PC-9 (cell line): Measurements from ENCODE around the gene SPTBN5. TPM values are rescaled to one million over a fixed set of nuclear protein-coding genes. Genes with fewer than 3 reads are reported as not detected.

Source experiments
- BruUV-seq: library from RNA; stranded (reverse); fragments of 400-500 nt; replicated peaks from 2 replicates; lab custom pipeline; 2021; lab: Mats Ljungman, UMichigan
- CTCF ChIA-PET: fragments of 300-600 bp; sonication (Branson Sonifier 250); formaldehyde crosslinking; loops from one replicate; lab custom pipeline; 2022; ENCODE audit warnings: antibody characterized with exemption; lab: Charles Lee
- POLR2A ChIA-PET: fragments of 300-600 bp; sonication (Branson Sonifier 250); formaldehyde crosslinking; loops from one replicate; lab custom pipeline; 2022; ENCODE audit warnings: antibody characterized with exemption; ENCODE audit not compliant: unreplicated experiment; lab: Charles Lee
- DNase-seq, 2 experiments: peaks; one replicate each; pipeline versions ENCODE4 v3.0.0 to v3.0.0-alpha.2; 2015 to 2022; ENCODE audit warnings: mixed read lengths in 1 of 2
- H2AFZ ChIP-seq: fragments of 200-600 bp; sonication (generic); 2 replicates; pipeline ENCODE4 v1.8.1; 2017; ENCODE audit warnings: antibody characterized with exemption
- H3F3A ChIP-seq: fragments of 200-600 bp; sonication (generic); 2 replicates; pipeline ENCODE4 v1.8.1; 2017; ENCODE audit warnings: antibody characterized with exemption, mild to moderate bottlenecking, low read depth; ENCODE audit not compliant: insufficient read depth
- H3K27ac ChIP-seq: fragments of 200-600 bp; sonication (generic); 2 replicates; pipeline ENCODE4 v1.6.1; 2016; ENCODE audit warnings: mixed run types
- H3K27me3 ChIP-seq: fragments of 200-600 bp; sonication (generic); 2 replicates; pipeline ENCODE4 v1.6.1; 2016; ENCODE audit warnings: low read depth, mixed run types; ENCODE audit not compliant: insufficient read depth
- H3K36me3 ChIP-seq: fragments of 200-600 bp; sonication (generic); 2 replicates; pipeline ENCODE4 v1.6.1; 2016; ENCODE audit warnings: low read depth, mixed run types
- H3K4me1 ChIP-seq: fragments of 200-600 bp; sonication (generic); replicated peaks from 2 replicates; pipeline ENCODE4 v1.6.1; 2016; ENCODE audit warnings: mixed run types; ENCODE audit not compliant: insufficient read depth
- H3K4me2 ChIP-seq: fragments of 200-600 bp; sonication (generic); 2 replicates; pipeline ENCODE4 v1.6.1; 2017; ENCODE audit warnings: mixed run types
- H3K4me3 ChIP-seq: fragments of 200-600 bp; sonication (generic); 2 replicates; pipeline ENCODE4 v1.6.1; 2016; ENCODE audit warnings: mixed run types
- H3K79me2 ChIP-seq: fragments of 200-600 bp; sonication (generic); 2 replicates; pipeline ENCODE4 v1.6.1; 2017; ENCODE audit warnings: low read depth, mixed run types
- H3K9me2 ChIP-seq: fragments of 200-600 bp; sonication (generic); 2 replicates; pipeline ENCODE4 v1.8.1; 2017; ENCODE audit warnings: mild to moderate bottlenecking; ENCODE audit not compliant: insufficient read depth
- H3K9me3 ChIP-seq: fragments of 200-600 bp; sonication (generic); 2 replicates; pipeline ENCODE4 v1.8.1; 2016; ENCODE audit warnings: low read depth; ENCODE audit not compliant: insufficient read depth
- H4K20me1 ChIP-seq: fragments of 200-600 bp; sonication (generic); 2 replicates; pipeline ENCODE4 v1.8.1; 2017; ENCODE audit not compliant: insufficient read depth
- EZH2 ChIP-seq: fragments of 200-600 bp; sonication (generic); IDR thresholded peaks from 2 replicates; pipeline ENCODE4 v1.8.0; 2017; ENCODE audit warnings: antibody characterized with exemption, low read depth
- intact Hi-C: fragments of 100-400 bp; cut with micrococcal nuclease; formaldehyde crosslinking; loops from one replicate; pipeline ENCODE4 v1.10.0; 2022; ENCODE audit not compliant: unreplicated experiment
- total RNA-seq: library from RNA; stranded (reverse); gene quantifications from 2 replicates; pipeline ENCODE4 v1.2.3, GENCODE V29; 2021
- TF ChIP-seq, protein P1 (sequence below): fragments of 200-600 bp; sonication (generic); conservative IDR thresholded peaks from 2 replicates; pipeline ENCODE4 v1.6.1; 2017; ENCODE audit warnings: mixed run types, antibody characterized with exemption, mild to moderate bottlenecking, moderate library complexity

SPTBN5 gene
- total RNA-seq, 1 experiment from 2014 or later: 2.6 TPM

DNA sequence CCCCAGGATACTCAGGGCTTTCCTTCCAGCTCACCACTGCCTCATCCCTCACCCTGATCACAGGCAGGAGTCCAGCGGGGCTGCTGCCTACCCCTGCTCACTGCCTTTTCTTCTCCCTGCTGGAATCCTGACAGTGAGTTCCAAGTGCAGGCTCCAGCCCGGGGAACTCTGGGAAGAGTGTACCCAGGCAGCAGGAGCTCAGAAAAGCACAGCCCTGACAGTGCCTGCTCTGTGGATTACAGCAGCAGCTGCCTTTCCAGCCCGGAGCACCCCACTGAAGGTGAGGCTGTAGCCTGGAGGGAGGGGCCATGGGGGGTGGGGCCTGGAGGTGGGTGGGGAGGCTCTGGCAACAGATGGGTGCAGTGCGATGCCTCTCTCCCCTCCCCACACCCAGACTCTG lies 72.0 kb downstream of the SPTBN5 start:
- Histone ChIP-seq H3K9me3 (no peaks in the 10 kb centered on the region), H3K79me2 (no peaks in the 10 kb centered on the region), H3K27me3 (no peaks in the 10 kb centered on the region), H3F3A (no peaks in the 10 kb centered on the region), H3K4me1 (no peaks in the 10 kb centered on the region), H3K4me2 (no peak overlapping the region), H2AFZ (no peak overlapping the region), H3K9me2 (no peaks in the 10 kb centered on the region), H3K27ac (no peak overlapping the region), H3K4me3 (no peak overlapping the region), H3K36me3 (no peaks in the 10 kb centered on the region), H4K20me1 (no peaks in the 10 kb centered on the region)
- POLR2A ChIA-PET: no interaction called here
- intact Hi-C loops: no loop called here
- CTCF ChIA-PET: interaction anchor here (0.7 kb wide), 1 partner anchor 83 kb away, joined by 4 read pairs; no protein-coding TSS in a partner anchor
- no TSS peak for BruUV-seq
- TF ChIP-seq, protein P1, sequence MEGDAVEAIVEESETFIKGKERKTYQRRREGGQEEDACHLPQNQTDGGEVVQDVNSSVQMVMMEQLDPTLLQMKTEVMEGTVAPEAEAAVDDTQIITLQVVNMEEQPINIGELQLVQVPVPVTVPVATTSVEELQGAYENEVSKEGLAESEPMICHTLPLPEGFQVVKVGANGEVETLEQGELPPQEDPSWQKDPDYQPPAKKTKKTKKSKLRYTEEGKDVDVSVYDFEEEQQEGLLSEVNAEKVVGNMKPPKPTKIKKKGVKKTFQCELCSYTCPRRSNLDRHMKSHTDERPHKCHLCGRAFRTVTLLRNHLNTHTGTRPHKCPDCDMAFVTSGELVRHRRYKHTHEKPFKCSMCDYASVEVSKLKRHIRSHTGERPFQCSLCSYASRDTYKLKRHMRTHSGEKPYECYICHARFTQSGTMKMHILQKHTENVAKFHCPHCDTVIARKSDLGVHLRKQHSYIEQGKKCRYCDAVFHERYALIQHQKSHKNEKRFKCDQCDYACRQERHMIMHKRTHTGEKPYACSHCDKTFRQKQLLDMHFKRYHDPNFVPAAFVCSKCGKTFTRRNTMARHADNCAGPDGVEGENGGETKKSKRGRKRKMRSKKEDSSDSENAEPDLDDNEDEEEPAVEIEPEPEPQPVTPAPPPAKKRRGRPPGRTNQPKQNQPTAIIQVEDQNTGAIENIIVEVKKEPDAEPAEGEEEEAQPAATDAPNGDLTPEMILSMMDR: no peak
- TF ChIP-seq EZH2: no peak
- no peak for DNase-seq

DNA sequence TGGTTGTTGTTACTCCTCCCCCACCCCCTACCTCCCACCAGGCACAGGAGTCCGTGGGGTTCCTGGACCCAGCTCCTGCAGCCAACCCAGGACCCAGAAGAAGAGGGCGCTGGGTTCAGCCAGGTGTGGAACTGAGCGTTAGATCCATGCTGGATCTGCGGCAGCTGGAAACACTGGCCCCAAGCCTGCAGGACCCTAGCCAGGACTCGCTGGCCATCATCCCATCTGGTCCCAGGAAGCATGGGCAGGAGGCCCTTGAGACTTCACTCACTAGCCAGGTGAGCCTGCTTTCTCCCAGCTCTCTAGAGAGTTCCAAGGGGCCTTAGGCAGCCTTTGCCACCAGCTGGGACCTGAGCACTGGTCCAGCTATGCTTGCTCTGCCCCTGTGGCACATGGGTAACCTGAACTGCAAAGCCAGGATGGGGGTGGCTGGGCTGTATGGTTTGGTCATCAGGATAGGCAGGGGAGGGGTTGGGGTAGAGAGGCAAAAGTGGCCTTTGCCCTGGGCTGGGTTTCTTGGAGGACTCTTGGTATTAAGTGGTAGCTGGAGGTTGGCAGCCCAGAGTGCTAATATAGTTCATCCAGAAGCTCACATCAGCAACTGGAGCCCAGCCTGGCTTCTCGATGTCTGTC lies 72.9 kb downstream of the SPTBN5 start:
- BruUV-seq: no TSS peak
- CTCF ChIA-PET: interaction anchor here (0.7 kb wide), 1 partner anchor 84 kb away, joined by 4 read pairs; no protein-coding TSS in a partner anchor
- intact Hi-C loops: no loop called here

DNA sequence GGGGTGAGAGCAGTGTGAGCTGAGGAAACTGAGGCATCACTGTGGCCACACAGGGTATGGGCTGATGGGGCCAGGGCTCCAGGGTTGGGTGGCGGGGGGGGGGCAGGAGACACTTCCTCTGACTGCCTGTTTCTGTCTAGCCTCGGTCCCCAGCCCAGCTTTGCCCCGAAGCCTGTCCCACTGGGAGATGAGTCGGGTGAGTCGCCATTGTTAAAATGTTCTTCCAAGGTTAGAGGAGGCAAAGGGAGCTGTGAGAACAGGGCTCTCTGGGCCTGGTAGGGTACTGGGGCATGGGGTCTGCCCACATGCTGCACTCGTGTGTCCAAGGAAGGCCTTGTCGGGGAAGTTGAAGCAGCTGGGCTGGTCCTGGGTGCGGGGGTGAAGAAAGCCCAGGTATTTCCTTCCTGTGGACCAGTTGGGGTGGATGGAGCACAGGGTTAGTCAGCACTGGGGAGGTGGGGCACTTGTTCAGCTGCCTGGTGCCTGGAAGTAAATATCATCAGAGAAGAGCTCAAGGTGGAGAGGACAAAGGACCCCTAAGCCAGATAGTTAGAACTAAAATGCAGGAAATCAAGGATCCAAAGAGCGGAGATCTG lies 74.3 kb downstream of the SPTBN5 start:
- H3K4me1 ChIP-seq: no peaks in the 10 kb centered on the region
- ChIA-PET POLR2A (no interaction called here), CTCF (interaction anchor here (0.6 kb wide), 1 partner anchor 95 kb away, joined by 4 read pairs; no protein-coding TSS in a partner anchor)
- intact Hi-C loops: loop anchor here (10.0 kb wide), 1 partner anchor 265 kb away; the partner anchor contains the start of gene TYRO3
- TF ChIP-seq, protein P1: no peak
- no peak for TF ChIP-seq EZH2
- no peaks in the 10 kb centered on the region for H3F3A ChIP-seq
- no peak overlapping the region for H3K27ac ChIP-seq
- H3K4me2 ChIP-seq: no peak overlapping the region
- H2AFZ ChIP-seq: no peak overlapping the region
- no peak overlapping the region for H3K4me3 ChIP-seq
- no peaks in the 10 kb centered on the region for H3K9me3 ChIP-seq
- H3K79me2 ChIP-seq: no peaks in the 10 kb centered on the region
- no TSS peak for BruUV-seq
- no peaks in the 10 kb centered on the region for H3K27me3 ChIP-seq
- H3K36me3 ChIP-seq: no peaks in the 10 kb centered on the region
- H4K20me1 ChIP-seq: no peaks in the 10 kb centered on the region
- H3K9me2 ChIP-seq: no peaks in the 10 kb centered on the region
- DNase-seq: no peak

More for the DNA sequence above, 72.9 kb downstream of the SPTBN5 start:
- no peak for TF ChIP-seq EZH2
- TF ChIP-seq, protein P1: no peak
- no peaks in the 10 kb centered on the region for H3K36me3 ChIP-seq
- H3K9me2 ChIP-seq: no peaks in the 10 kb centered on the region
- no peaks in the 10 kb centered on the region for H3K79me2 ChIP-seq
- POLR2A ChIA-PET: no interaction called here
- H2AFZ ChIP-seq: no peak overlapping the region
- H3K4me1 ChIP-seq: no peaks in the 10 kb centered on the region
- H3K9me3 ChIP-seq: no peaks in the 10 kb centered on the region
- H4K20me1 ChIP-seq: no peaks in the 10 kb centered on the region
- no peak overlapping the region for H3K27ac ChIP-seq
- H3K4me2 ChIP-seq: no peak overlapping the region
- no peaks in the 10 kb centered on the region for H3F3A ChIP-seq
- no peak for DNase-seq
- H3K27me3 ChIP-seq: no peaks in the 10 kb centered on the region
- no peak overlapping the region for H3K4me3 ChIP-seq
